K562 (cell line): ENCODE results near the gene PTPRE. TPM values are rescaled to one million over a fixed set of nuclear protein-coding genes. Genes with fewer than 3 reads are reported as not detected.

Experiments
- CC2D1A ChIP-seq: fragments of 450-650 bp; IDR thresholded peaks from 2 replicates; pipeline ENCODE4 v1.6.1; 2017; ENCODE audit warnings: mild to moderate bottlenecking
- CHD7 ChIP-seq: fragments of 200-600 bp; sonication (generic); IDR thresholded peaks from one replicate; pipeline ENCODE4 v1.6.1; 2012; ENCODE audit warnings: mild to moderate bottlenecking, low read depth, low read length, inconsistent platforms
- CREB3L1 ChIP-seq: fragments of 450-650 bp; IDR thresholded peaks from 2 replicates; pipeline ENCODE4 v1.6.1; 2014; ENCODE audit warnings: low read depth, mild to moderate bottlenecking, moderate library complexity, borderline replicate concordance
- ELK3 ChIP-seq: fragments of 450-650 bp; formaldehyde crosslinking; IDR thresholded peaks from 2 replicates; pipeline ENCODE4 v1.4.0; 2020; ENCODE audit warnings: mild to moderate bottlenecking
- NKRF ChIP-seq: fragments of 450-650 bp; IDR thresholded peaks from 2 replicates; pipeline ENCODE4 v1.6.1; 2016; ENCODE audit warnings: borderline replicate concordance
- POLR2B ChIP-seq: fragments of 450-650 bp; IDR thresholded peaks from 2 replicates; pipeline ENCODE4 v1.6.1; 2018; ENCODE audit warnings: low read depth; ENCODE audit not compliant: partially characterized antibody
- PRPF4 ChIP-seq: fragments of 200-400 bp; formaldehyde crosslinking; IDR thresholded peaks from one replicate; pipeline ENCODE4 v1.6.1; 2017; ENCODE audit warnings: low read length, low read depth, mild to moderate bottlenecking; ENCODE audit not compliant: insufficient read depth, poor library complexity, severe bottlenecking
- ZBTB1 ChIP-seq: sonication (generic); formaldehyde crosslinking; IDR thresholded peaks from 2 replicates; pipeline ENCODE4 v1.8.1; 2023; ENCODE audit warnings: missing genetic modification reagents, low read depth, mild to moderate bottlenecking, borderline replicate concordance
- polyA plus RNA-seq, 8 experiments: library from polyadenylated mRNA; depleted of rRNA in 4 of 8; stranded (reverse) in 5 of 8; unstranded in 3 of 8; fragments of >200 nt; fragmentation: Nextera tagmentation in 2 of 8; fragmentation: Illumina TruSeq in 1 of 8; extraction: Ambion mirVana in 2 of 8; extraction: Trizol in 1 of 8; gene quantifications; 2 replicates each; pipeline versions ENCODE4 v1.2.1 to v1.2.3, GENCODE V29; 2011 to 2014; ENCODE audit warnings: inconsistent platforms in 1 of 8, missing spikeins in 1 of 8
- total RNA-seq, 7 experiments: library from RNA; depleted of rRNA in 6 of 7; stranded (reverse); fragments of >200 nt in 6 of 7; fragmentation: Illumina TruSeq in 2 of 7; extraction: Trizol in 2 of 7; gene quantifications; 2 replicates each; pipeline versions ENCODE4 v1.2.1 to v1.2.3, GENCODE V29; 2011 to 2021; ENCODE audit warnings: low replicate concordance in 1 of 7
- TF ChIP-seq, protein P1 (sequence below): fragments of 250-450 bp; sonication (Bioruptor Pico); IDR thresholded peaks from 2 replicates; pipeline ENCODE4 v1.4.0; 2020

The PTPRE gene
- total and polyA plus RNA-seq, 9 of the 15 experiments (the other 6 are each of a cell fraction or from before 2014, with no cell fraction given): 0.01 to 0.13 (median 0.04) TPM; not detected in 4

DNA sequence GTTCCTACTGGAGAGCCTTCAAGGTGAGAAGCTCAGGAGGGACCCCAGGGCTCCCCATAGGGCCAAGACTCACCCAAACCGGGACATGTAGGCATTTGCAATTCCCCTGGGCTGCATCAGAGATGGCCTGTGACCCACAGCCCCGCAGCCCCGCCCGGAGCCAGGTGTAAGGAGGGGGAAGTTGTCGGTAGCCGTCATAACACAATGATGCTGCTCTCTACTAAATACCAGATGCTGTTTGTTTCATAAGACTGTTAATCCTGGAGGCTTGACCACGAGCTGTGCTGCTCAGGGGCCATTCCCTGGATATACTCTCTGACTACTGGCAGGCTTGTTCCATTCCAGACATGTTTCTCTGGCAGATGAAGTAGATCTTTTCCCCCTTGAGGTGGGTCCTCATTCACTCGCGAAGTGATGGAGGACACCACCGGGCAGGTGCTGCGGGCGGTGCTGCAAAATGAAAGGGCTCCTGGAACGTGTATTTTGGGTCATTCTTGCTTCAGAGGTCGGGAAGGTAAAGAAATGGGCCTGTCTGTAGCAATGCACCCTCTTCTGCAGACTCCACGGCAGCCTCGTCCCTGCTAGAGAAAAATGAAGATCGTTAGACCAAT lies 158.2 kb downstream of the PTPRE start (continued):
- no peak for TF ChIP-seq NKRF
- no peak for TF ChIP-seq ZBTB1
- no peak for TF ChIP-seq CHD7
- TF ChIP-seq, protein P1, sequence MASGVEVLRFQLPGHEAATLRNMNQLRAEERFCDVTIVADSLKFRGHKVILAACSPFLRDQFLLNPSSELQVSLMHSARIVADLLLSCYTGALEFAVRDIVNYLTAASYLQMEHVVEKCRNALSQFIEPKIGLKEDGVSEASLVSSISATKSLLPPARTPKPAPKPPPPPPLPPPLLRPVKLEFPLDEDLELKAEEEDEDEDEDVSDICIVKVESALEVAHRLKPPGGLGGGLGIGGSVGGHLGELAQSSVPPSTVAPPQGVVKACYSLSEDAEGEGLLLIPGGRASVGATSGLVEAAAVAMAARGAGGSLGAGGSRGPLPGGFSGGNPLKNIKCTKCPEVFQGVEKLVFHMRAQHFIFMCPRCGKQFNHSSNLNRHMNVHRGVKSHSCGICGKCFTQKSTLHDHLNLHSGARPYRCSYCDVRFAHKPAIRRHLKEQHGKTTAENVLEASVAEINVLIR (CRISPR knock-in tag): no peak
- TF ChIP-seq PRPF4: no peak
- TF ChIP-seq CREB3L1: no peak
- TF ChIP-seq CC2D1A: no peak
- TF ChIP-seq POLR2B: no peak
- TF ChIP-seq ELK3 (CRISPR knock-in tag): no peak
